Left lobe of liver (tissue), 2 donors: Measurements from ENCODE around the gene ERAP2. TPM values are rescaled to one million over a fixed set of nuclear protein-coding genes. Genes with fewer than 3 reads are reported as not detected.
A peak's percentile ranks its signal among the peaks of the same experiment; 100 is the strongest.
"Not testable (repeated sequence)": the region's sequence is repeated elsewhere in the genome, so short reads cannot be mapped to it uniquely, and the experiment has no call there.

ENCODE experiments used
- ATAC-seq: fragments of 200-7000 bp; cut with Tn5 transposase; one replicate; pipeline ENCODE4 v1.9.1; 2020; ENCODE audit warnings: mild to moderate bottlenecking, moderate library complexity
- DNase-seq: peaks from one replicate; pipeline ENCODE4 v3.0.0-alpha.2; 2020; ENCODE audit warnings: low spot score
- total RNA-seq: library from RNA; stranded (reverse); gene quantifications from one replicate; pipeline ENCODE4 v1.2.1, GENCODE V29; 2021
- donor health status: DM: no; HTN: no; CAD: no; lungs with moderate emphysema.
- donor health status: DM: no; HTN: yes; CAD: no.

ERAP2 gene
- total RNA-seq, 1 donor from 2014 or later, result 7.1 TPM

DNA sequence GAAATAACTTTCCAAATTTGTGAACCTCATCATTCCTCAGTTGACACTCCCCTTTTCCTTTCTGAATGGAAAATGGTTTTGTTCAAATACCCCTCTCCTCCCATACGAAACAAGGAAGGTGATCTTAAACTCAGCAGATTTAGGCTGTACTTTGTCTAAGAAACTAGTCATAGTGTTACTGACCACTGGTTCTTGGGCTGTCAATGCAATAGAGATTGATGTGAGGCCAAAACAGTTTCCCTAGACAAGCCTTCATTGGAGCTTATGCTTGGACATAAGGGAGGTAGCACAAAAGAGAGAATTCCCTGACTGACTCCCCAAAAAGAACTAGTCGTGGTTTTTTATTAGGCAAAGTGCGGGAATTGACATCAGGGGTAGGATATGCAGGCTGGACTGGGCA is 54.3 kb downstream of the ERAP2 start:
- DNase-seq (no peak), ATAC-seq (no peak)

DNA sequence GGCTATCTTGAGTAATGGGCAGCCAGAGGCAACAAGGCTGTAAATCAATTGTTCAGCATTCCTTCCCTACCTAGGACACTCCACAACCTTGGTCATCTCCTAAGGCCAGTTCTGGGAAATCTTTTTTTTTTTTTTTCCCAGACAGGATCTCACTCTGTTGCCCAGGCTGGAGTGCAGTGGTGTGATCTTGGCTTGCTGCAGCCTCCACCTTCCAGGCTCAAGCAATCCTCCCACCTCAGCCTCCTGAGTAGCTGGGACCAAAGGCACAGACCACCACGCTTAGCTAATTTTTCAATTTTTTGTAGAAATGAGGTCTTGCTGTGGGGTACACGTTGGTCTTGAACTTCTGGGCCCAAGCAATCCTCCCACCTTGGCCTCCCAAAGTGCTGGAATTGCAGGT is 54.7 kb downstream of the ERAP2 start:
- not testable (repeated sequence) for DNase-seq

DNA sequence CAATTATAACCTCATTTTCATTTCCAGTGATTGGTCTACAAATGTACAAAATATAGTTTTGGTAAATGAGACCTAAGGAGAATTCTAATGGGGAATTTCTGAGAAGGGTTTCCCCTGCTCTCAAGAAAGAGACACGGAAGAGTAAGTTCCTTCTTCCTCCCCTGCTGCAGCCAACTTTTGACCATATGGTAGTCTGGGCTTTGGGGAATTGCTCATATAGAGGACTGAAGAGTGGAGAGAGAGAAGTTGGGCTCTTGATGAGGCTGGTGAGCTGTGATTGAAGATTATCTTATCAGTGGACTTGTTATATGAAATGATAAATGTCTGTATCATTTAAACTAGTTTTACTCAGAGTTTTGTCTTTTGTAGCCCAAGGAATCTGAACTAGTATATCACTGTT is 55.3 kb downstream of the ERAP2 start:
- no peak for DNase-seq
- ATAC-seq, result no peak

More for the DNA sequence above, 54.7 kb downstream of the ERAP2 start:
- ATAC-seq, result not testable (repeated sequence)

DNA sequence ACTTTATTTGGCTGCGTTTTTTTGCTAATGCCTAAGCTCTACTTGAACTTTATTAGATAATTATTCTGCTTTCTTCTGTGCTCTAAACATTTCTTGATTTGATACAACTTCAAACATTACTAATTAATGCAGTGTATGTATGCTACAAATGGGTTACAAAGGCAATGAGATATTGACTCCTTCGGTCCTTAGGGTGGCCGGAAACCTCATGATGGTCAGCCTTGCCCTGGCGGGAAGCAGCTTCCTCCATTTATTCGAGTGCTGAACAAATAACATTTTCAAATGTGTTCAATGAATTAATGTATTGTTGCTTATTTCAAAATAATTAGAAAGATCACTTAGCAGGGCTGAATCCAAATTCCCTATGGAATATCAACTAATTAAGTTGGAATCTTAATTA is 55.7 kb downstream of the ERAP2 start:
- ATAC-seq, result no peak

DNA sequence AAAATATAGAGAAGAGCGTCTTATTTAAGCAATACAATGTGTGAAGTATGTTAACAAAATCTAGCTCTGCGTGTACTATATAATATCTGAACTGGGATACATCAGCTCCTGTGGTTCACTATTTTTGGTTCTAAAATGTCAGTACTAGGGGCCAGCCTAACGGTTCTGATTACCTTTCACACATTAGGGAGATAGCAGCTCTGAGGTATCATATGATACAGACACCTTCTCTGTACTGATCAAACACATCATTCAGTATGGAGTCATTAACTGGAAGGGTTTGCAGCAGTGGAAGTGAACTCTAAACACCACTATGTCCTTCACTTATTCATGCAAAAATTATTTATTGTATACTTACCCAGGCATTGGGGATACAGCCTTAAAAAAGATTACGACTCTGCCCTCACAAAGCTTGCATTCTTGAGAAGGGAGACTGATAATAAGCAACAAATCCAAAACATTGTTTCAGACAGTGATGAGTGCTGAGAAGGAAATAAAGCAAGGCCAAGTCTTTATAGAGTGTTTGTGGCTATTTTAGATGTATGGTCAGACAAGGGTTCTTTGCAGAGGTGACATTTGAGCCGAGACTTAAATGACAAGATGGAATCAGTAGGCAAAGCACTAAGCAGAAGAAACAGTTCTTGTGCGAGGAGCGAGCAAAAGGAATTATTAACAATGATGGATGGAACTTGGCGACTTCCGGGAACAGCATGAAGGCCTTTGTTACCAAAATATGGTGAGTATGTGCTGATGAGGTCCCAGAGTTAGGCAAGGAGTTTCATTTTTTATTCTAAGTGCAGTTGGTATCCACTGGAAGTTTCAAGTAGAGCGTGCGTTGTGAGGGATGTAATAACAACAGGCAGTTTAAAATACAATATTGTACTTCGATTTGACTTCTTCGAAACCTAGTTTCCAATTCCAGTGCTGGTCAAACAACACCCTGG is 57.7 kb downstream of the ERAP2 start:
- ATAC-seq (no peak), DNase-seq (no peak)

More for the DNA sequence above, 55.7 kb downstream of the ERAP2 start:
- DNase-seq, result no peak

DNA sequence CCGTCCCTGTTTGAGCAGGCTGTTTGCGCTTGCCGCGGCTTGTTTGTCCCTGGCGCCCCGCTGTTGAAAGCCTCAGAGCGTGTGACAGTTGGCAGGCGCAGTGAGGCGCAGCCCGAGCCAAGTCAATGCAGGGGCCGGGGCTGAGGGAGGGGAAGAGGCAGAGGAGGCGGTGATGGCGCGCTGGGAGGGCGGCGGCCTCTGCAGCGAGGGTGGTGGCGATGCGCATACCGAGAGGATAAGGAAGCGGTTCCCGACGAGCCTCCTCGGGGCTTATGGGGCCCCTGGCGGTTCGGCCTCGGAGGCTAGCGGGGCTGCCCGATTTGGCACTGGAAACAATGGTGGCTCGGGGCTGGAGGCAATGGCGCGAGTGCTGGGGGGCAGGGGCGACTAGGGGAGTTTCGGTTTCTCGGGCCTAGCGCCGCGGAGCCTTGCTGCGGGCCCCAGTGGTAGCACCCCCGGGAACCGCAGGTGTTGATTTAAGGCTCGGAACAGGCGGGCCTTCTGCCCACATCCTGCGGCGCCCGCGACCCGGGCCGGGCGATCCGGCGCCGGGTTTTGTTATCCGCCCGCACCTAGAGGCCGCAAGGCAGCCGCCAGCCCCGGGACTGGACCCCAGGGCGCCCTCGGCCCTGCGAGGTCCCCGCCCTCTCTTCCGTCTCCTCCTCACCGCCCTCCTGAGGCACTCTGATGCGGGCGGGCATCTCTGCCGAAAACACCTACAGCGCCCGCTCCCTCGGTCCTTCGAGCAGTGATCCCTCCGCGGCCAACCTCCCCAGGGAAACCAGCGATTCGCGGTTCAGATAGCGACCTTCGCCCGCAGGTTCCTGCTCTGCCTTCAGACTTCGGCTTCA is 58.6 kb downstream of the ERAP2 start:
- ATAC-seq (peak; percentile 81), DNase-seq (peak; percentile 97)

DNA sequence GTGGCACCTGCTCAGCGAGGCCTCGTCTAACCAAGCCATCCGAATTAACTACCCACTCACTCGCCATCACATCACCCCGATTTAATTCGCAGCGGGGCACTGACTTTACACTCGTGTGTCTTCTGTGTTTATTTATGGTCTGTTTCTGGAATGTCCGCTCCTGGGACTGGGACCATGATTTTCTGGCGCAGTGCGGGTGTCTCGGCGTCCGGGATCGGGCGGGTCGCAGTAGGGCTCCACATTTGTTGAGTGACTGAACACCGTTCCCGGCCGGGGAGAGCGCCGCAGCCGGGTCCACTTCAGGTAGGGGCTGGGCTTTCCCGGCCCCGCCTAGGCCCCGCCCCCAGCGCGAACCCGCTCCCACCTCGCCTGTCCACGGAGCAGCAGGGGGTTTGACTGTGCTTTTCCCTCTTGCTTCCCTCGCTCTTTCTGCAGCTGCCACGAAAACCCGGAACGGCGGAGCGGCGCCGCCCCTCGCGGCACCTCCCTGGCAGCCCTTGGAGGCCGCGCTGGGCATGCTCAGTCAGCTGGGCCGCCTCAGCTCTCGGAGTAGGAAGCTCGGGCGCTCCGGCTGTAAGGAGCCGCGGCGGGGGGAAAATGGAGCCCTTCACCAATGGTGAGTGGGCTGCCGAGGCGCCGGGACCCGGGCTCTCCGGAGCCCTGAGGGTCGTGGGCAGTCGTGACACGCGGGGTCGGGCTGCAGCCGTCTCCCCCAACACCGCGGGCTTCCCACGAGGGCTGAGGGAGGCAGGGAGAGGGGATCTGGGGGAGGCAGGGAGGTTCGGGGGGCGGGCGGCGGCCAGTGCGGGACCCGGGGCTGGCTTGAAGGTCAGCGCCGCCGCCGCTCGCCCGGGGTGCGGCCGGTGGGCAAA is 59.5 kb downstream of the ERAP2 start, which contains the start of gene LNPEP:
Gene LNPEP (plus strand): TSS at position 522 of the 872 bp plus-strand sequence. CDS start 76 bp downstream, at position 598.
- ATAC-seq, result peak; percentile 82
- DNase-seq, result peak; percentile 99

DNA sequence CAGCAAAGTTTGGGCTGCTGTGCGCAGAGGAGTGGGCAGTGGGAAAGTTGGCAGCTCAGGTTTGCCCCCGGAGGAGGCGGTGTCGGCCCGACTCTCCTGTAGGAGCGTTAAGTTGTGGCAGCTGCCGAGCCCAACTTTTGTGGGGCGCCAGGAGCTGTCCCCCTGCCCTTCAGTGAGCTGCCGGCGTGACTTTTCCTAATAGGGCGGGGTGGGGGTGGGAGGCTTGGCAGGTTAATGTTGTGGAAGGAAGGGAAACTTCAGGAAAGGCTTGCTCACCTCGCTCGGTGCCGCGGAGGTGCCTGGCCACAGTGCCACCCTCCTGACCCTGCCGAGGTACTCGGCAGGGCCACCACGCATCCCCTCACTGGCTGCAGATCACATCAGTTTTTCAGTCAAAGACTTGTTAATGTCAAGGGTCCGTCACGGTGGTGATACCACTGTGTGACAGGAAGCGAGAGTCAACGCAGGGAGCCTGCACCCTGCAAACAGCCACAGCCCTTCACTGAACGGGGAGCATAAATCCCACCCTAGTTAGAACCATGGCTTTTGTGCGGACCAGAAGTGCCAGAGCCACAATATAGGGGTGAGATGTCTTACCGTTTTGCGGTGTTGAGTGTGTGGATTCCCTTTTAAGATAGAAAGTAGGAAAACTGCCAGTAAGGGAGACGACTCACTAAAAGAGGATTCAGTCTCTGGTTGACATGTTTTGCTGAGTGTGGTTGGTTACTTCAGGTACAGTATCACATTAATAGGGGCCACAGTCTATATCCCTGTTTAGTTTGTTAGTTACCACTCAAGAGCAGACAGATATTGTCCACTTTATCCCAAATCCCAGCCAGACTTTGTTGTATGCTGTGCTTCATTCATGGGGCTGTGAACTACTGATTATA is 60.4 kb downstream of the ERAP2 start:
- peak; percentile 2 for ATAC-seq
- peak; percentile 54 for DNase-seq

DNA sequence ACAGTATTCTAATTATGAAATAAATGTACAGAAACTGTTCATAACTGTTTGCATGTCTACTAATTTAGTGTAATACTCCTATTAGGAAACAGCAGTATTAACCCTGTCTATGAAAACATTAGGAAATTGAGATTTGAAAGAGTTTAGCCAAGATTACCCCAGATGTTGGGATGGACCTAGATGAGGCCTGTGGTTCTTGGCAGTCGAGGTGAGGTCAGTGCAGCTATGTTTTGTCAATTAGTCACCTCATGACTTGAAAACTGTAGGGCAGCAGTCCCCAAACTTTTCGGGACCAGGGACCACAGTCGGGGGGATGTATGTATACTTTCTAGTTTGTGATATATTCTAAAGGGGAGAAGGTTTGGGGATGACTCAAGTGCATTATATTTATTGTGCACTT is 64.3 kb downstream of the ERAP2 start:
- DNase-seq (no peak), ATAC-seq (no peak)

DNA sequence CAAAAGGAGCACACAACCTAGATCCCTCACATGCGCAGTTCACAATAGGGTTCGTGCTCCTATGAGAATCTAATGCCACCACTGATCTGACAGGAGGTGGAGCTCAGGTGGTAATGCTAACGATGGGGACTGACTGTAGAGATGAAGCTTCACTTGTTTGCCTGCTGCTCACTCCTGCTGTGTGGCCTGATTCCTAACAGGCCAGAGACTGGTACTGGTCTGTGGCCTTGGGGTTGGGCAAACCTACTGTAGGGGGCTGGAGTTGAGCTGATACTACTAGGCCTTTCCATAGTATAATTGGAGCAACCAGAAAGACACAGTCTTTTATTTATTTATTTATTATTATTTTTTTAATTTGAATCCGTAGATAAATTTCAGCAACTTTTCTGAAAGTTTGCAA is 64.8 kb downstream of the ERAP2 start:
- ATAC-seq (no peak), DNase-seq (no peak)

DNA sequence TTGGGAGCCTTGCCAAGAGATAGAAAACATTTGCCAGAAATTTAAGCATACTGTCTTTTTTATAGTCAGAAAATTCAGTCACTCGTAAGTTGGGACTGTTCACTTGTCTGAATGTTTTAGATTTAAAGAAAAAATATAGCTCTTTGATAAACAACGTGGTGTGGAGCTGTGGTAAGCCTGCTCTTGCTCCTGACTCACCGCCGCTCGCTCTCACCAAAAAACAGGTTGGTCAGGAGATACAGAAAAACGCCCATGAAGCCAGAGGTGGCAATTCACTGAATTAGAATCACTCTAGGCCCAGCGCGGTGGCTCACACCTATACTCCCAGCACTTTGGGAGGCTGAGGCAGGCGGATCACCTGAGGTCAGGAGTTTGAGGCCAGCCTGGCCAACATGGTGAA is 65.8 kb downstream of the ERAP2 start:
- DNase-seq (no peak), ATAC-seq (no peak)

DNA sequence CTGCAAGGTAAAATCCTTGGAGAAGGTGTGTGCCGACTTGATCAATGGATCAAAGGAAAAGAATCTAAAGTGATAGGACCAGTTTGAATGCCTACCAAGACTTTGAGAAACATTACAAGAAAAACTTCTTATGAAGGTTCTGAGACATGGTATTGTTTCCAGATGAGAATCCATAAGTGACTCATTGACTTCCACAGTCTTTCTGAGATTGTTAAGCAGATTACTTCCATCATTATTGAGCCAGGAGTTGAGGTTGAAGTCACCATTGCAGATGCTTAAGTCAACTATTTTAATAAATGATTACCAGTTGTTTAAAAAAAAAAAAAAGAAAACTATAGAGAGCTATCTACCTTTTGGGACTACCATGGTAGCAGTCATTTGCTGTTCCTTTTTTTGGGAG is 66.6 kb downstream of the ERAP2 start:
- no peak for DNase-seq
- ATAC-seq, result no peak

DNA sequence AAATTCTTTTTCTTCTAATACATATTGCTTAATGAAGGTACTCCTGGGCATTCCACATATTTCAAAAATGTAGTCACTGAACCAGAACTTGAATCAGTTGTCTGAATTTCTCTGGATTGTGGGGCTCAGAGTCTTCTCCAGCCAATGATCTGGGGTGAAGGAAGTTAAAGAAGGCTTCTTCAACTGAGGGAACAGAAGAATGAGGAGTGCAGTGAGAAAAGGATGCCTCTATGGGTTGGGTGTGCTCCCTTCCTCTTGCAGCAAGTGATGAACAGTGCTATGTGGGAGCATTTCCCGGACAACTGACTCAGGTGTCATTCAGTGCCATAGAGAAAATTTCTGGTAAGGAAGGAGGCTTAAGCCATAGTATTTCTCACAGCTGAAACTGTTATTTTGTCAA is 67.5 kb downstream of the ERAP2 start:
- no peak for DNase-seq
- no peak for ATAC-seq

DNA sequence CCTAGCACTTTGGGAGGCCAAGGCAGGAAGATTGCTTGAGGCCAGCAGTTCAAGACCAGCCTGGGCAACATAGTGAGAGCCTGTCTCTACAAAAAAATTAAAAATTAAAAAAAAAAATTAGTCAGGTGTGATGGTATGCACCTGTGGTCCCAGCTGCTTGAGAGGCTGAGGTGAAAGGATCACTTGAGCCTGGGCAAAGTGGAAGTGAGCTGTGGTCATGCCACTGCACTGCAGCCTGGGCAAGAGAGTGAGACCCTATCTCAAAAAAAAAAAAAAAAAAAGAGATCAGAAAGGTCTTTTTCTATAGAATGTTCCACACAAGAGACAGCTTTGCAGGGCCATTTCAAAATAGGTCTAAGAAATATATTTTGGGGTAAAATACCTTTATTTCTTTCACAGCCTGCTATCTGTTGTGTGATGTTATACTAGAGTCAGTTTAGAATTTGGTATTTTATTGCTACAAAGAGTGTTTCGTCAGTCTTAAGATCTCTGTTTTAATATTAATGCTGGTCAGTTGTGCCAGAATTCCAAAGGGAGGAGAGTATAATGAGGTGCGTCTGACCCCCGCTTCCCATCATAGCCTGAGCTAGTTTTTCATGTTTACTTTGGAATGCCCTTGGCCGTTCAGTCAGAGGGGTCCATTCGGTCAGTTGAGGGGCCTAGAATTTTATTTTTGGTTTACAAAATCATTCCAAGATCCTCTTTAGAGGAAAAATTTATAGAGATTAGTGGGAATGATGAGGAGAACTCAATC is 69.0 kb downstream of the ERAP2 start:
- ATAC-seq (no peak), DNase-seq (no peak)

DNA sequence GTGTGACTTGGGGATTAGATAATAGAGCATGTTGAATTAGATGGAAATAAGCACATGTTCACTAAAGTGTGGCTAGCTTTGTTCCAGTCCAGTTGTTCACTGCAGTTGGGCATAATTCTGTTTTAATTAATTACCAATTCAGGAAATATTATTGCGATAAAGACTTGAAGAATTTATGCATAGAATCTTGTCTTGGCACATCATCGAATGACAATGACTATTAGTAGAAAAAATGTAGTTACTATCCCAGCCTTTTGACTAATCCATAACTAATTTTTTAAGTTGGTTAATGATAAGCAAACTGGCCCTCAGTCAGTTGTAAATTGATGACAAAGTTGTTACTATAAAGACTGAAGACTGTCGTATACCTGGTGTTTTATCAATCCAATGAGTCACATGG is 70.1 kb downstream of the ERAP2 start:
- DNase-seq (no peak), ATAC-seq (no peak)

DNA sequence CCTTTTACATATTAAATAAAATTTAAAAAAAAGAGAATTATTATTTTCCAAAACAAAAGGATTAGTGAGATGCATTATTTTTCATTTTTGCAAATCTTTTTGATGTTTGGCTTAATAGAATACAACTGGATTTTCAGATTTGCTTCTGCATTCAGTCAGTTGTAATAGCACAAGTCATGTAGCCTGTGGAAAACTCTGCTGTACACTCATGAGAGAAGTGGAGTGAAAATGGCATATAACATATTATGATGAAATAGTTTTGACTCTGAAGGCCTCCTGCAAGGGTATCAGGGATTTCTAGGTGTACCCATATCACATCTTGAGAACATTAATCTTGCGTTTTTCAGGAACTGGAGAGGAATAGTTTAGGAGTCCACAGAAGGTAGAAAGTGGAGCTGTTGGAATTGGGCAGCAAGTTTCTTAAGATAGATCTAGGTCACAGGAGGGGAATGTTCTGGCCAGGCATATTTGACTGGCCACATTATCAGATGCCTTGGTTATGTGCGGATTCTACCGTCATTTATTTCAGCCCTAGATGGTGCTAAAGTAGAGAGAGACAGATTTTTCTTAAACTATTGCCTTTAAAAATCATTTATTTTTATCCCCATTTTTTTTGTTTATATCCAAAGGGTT is 75.9 kb downstream of the ERAP2 start:
- ATAC-seq (no peak), DNase-seq (no peak)

DNA sequence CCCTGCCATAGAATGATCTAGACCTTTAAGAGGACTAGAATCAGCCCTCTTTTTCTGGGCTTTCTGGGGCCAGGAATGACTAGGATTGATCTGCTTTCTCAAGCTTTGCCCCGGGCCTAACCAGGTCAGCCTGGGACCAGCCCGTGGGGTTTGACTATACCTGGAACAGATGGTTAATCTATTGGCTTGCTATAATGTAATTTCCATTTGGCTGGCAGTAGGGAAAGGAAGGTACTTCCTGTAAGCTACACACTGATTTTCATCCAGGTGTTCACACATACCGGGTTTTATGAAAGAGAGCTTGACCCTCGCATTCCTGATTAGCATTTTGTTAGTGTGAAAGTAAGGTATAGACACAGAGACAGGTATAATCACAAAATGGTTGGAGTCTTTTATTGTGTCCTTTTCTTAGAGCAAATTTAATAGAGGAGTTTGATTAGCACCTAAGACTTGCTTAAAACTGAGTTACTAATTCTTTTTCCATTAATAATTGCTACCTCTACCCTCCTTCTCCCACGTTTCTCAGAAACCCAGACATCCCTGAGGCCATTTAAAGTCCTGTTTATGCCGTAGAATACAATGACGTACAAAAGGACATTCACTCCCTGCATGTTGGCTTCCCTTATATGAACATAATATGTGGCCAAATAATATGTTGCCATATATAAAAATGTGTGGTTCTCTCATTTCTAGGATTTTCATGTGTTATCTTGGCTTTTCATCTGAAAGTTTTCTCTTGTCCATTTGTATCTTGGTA is 76.9 kb downstream of the ERAP2 start:
- ATAC-seq (no peak), DNase-seq (no peak)
